Right lobe of liver (tissue), 4 donors: Measurements from ENCODE around the gene FTO.

Experiments used
- CTCF ChIP-seq, 4 donors: fragments of 200-600 bp in 3 of 4; fragments of 450-650 bp in 1 of 4; IDR thresholded peaks; one replicate each; pipeline versions ENCODE4 v1.5.1 to v1.8.0; 2016 to 2022; ENCODE audit warnings: antibody characterized with exemption in 4 of 4, mild to moderate bottlenecking in 2 of 4
- POLR2A ChIP-seq: fragments of 450-650 bp; IDR thresholded peaks from one replicate; pipeline ENCODE4 v1.6.1; 2017; ENCODE audit warnings: antibody characterized with exemption, mild to moderate bottlenecking
- donor health status: DM: no; HTN: no; CAD: no.
- donor health status: DM: no; HTN: no; CAD: no.
- donor health status: DM: no; HTN: yes; CAD: no.

GRCh38 chr16:54173490-54173889 lies 469.5 kb downstream of the FTO start:
- TF ChIP-seq CTCF (IDR thresholded peaks at IDR 0.05) (no peak), POLR2A (no peak)
